Daoy (cell line): Measurements from ENCODE around the gene CIBAR2. TPM values are rescaled to one million over a fixed set of nuclear protein-coding genes. Genes with fewer than 3 reads are reported as not detected.

ENCODE experiments used
- DNase-seq: peaks from one replicate; pipeline ENCODE4 v3.0.0-alpha.2; 2015; ENCODE audit warnings: low read depth
- total RNA-seq: library from RNA; depleted of rRNA; stranded (reverse); fragments of >200 nt; shearing (Covaris generic); gene quantifications from 2 replicates; pipeline ENCODE4 v1.2.3, GENCODE V29; 2014

CIBAR2 gene
- total RNA-seq, 1 experiment from 2014 or later = not detected

DNA sequence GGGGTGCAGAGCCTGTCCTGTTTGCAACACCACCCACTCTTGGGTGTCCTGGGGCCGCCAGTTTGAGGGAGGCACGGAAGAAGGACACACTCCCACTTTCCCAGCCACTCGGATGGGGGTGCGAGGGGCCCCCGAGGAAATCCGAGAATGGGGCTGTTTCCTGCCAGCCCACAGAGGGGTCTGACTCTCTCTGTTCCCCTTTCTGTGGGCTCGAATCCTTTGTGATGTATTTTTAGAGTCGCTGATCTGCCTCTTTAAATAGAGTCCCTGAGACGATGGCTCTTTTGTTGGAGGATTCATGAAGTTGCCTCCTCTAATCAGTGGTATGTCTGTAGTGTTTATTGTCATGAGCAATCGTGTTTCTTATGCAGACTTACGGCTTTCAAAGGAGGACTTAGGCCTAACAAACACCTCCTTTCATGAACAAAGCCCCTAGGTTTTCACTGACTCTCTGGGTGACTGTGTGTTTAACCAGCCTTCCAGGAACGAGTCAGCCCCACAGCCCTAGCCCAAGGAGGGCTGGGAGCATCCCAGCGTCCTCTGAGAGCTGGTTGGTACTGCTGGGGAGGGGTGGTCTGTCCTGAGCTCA, 29.1 kb downstream of the CIBAR2 start:
- DNase-seq = no peak

DNA sequence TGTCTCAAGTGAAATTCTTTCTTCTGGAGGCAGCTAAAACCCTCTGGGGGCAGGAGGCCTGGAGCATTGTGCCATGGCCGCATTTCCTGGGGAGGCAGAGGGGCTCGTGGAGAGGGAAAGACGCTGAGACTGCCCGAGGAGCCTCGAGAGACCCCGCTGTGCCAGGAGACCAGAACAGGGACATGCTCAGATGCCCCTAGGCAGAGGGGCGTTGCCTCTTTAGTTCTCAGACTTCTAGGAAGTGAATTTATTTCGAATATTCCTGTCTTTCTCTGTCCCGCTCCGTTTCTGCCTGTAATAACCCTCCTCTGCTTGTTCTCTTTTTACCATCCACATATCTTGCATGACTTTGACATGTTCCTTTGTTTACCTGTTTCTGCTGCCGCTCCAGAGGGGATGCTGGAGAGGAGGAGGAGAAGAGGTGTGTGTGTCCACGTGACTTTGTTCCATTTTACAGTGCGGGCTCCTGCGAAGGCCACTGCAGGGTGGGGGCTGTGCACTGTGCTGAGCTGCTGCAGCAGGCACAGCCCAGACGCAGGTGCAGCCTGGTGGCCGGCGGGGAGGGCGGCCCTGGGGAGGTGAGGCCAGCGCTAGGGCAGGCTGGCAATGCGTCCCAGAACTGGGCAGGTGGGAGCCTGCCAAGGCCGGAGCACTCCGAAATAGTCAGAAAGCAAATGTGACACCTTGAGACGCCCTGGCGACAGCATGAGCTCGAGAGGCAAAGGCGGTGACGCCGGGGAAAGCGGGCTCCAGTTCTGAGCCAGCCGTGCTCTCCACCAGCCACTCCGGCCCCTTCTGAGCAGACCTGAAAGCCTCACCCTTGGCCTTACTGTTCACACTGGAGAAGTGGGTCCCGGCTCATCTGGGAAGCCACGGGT, 29.9 kb downstream of the CIBAR2 start:
- DNase-seq = no peak

DNA sequence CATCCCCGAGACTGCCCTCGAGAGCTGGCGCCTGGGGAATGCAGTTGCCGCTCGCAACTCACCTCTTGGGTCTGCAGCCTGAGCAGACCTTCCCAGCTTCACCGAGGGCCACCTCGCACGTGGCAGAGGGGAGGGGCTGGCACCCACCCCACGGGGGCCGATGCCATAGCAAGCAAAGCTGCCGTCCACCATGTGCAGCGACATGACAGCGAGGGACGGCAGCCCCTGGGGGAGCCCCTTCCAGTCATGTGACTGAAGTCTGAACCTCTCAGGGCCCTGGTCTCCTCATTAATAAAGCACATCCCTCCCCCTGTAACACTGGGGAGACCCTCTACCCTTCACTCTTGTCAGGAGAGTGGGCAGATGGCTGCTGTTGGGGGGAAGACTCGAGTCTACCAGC, 30.5 kb downstream of the CIBAR2 start:
- DNase-seq = no peak

DNA sequence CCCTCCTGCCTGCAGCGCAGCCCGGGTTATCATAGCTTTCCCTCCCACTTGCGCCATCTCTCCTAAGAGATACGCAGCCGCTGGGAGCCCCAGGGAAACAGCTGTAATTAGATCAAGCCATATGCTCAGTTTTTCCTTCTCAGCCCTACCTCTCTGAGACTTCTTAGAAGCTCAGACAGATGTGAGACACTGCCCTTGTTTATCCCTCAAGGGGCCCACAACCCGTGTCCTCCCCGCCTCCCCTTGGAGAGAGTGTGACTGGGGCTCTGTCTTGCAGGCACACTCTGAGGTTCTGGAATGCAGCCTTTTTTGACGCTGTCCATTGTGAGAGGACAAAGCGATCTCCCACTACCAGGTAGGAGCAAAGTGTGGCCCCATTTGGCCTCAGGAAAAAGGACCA, 31.2 kb downstream of the CIBAR2 start:
- no peak for DNase-seq

- DNase-seq = no peak
These were observed 32.3 kb downstream of the CIBAR2 start for GRCh38 chr16:85079785-85080570.

DNA sequence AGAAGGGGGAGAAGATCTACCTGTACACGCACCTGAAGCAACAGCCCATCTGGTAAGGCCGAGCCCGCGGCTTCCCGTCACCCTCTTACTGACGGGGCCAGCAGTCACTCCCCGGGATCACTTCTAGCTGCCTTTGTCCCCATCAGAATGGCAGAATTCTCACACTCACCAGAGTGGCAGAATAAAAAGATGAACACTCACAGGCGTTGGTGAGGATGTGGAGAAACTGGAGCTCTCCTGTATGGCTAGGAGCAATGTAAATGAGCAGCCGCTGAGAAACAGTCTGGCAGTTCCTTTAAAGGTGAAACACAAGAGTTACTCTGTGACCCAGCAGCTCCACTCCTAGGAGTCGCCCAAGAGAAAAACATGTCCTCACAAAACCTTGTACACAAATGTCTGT, 33.3 kb downstream of the CIBAR2 start:
- DNase-seq = no peak

- DNase-seq = no peak
These were observed 34.0 kb downstream of the CIBAR2 start for GRCh38 chr16:85078226-85078625.

DNA sequence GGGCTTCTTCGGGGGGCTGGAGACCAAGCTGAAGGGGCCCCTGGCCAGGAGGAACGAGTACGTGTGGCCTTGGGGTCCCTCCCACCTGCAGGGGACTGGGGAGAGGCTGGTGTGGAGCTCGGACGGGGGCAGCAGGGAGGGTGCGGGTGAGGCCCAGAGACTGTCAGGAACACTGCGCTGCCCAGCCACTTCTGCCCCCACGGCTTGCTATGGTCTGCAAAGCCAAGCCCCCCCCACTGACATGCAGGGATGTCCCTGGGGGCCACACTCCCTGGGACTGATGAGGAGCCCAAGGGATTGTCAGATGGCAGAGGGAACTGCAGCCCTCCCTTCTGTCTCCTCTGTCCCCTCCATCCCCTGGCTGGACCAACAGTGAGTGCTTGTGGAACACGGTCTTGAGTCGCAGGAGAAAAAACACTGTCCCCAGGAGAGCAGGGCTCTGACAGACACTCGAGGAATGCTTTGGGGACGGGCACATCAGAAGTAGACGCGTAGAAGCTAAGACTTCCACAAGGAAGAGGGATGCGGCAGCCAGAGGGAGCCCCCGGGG, 34.6 kb downstream of the CIBAR2 start:
- DNase-seq = no peak

GRCh38 chr16:85077039-85077438, 35.2 kb downstream of the CIBAR2 start:
- DNase-seq = no peak

GRCh38 chr16:85075236-85075924, 36.9 kb downstream of the CIBAR2 start:
- no peak for DNase-seq

DNA sequence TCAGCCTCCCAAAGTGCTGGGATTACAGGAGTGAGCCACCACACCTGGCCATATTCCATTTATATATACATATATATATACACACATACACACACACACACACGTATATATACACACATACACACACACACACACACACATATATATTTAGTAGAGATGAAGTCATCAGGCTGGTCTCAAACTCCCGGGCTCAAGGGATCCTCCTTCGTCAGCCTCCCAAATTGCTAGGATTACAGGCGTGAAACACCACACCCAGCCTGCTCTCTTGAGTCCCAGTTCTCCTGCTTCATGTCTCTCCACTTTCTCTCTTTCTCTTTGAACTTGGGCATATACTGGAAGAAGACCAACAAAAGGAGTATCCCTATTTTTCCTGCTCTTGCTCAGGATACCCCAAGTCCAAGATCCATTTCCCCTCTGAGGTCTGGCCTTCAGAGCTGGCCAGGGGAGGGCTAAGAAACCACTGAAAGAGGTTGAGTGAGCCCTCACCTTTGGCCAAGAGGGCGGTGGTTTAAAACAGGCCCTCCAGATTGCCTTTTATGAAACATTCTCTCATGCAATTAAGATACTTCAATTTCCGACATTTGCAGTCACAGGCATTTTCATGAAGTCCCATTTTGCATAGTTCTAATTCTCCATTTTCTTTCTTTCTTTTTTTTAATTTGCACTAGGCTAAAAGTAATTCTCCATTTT, 37.9 kb downstream of the CIBAR2 start:
- DNase-seq = no peak

DNA sequence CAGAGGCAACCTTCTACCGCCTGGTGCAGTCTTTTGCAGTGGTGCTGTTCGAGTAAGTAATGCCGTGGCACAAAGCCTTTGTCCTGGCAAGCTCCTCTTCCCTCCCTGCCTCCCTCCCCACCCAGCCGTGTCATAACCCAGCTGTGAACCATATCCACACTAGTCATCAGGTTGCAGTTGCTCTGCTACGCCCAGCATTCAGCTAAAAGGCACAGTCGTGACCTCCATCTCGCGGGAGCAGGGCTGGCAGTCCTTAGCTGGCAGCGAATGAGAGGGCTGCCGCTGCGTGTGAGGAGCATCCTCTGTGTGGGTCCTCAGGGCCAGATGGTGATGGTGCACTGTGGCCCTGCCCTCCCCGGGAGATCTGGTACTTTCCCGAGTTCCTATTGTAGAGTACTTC, 39.3 kb downstream of the CIBAR2 start:
- peak; percentile 21 for DNase-seq

DNA sequence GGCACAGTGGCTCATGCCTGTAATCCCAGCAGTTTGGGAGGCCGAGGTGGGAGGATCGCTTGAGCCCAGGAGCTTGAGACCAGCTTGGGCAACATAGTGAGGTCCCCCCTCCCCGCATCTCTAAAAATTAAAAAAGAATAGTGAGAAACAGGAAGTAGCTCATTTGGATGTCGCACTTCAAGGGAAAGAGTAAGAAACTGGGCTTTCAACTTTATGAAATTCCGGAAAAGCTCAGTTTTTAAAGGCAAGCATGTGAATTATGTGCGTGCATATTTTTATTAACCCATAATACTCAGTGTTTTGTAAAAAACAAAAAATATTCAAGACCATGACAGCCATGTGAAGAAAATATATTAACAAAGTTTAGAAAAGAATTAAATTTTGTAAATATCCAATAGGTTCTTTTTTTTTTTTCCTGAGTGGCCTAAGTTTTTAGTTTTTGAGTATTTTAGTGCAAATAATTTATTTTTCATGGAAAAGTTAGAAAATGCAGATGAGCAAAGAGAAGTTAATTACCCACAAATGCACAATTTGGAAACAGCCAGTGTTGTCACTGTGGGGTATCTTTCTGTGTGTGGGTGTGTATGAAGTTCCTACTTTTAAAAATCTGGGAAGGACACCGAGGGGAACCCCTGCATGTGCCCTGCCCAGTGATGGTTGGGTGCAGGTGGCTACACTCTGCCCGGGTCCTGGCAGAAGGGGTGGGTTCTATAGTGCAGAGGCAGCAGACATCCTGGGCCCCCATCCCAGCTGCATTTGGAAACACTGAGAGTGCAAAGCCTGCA, 40.0 kb downstream of the CIBAR2 start:
- DNase-seq = no peak

GRCh38 chr16:85069171-85069570, 43.1 kb downstream of the CIBAR2 start:
- no peak for DNase-seq

GRCh38 chr16:85068746-85069145, 43.5 kb downstream of the CIBAR2 start:
- DNase-seq = no peak

DNA sequence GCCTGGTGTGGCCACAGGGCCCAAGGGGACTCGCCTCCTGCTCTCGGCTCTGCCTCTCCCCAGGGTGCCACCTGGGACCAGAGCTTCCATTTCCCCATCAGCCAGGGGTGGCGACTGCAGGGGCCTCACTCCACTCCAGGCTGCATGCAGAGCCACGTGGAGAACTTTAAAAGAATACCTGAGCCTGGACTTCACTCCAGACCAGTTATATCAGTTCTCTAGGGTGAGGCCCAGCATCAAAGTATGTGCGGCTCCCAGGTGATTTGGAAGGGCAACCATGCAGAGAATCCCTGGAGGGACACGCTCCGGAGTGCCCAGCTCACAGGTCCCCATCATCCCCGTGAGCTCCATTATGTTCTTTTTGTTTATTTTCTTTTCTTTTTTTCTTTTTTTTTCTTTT, 44.8 kb downstream of the CIBAR2 start:
- no peak for DNase-seq

GRCh38 chr16:85067024-85067423, 45.2 kb downstream of the CIBAR2 start:
- DNase-seq = no peak

- DNase-seq = no peak
These were observed 45.9 kb downstream of the CIBAR2 start for GRCh38 chr16:85066346-85066885.

GRCh38 chr16:85065099-85065498, 47.2 kb downstream of the CIBAR2 start:
- DNase-seq = no peak

DNA sequence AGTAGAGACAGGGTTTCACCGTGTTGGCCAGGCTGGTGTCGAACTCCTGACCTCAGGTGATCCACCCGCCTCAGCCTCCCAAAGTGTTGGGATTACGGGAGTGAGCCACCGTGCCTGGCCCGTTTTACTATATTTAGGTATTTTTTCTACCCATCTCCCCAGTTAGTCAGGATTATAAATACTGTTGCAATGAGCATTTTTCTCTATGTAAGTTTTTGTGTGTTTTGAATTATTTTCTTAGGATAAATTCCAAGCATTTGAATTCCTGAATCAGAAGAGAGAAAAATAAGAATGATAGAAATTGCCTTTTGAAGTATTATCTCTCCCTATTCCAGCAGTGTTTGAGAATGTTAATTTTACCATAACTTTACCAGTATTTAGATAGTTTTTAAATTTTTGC, 48.1 kb downstream of the CIBAR2 start:
- DNase-seq = no peak
